Effector memory CD8-positive, alpha-beta T cell (primary cell): Measurements from ENCODE around the gene MYO10.
A peak's percentile ranks its signal among the peaks of the same experiment; 100 is the strongest.
"Not testable (repeated sequence)": the region's sequence is repeated elsewhere in the genome, so short reads cannot be mapped to it uniquely, and the experiment has no call there.

Source experiments
- ATAC-seq: fragments of 150-1000 bp; cut with Tn5 transposase; replicated peaks from 2 replicates; pipeline ENCODE4 v1.10.0; 2021; ENCODE audit warnings: mild to moderate bottlenecking, moderate library complexity
- DNase-seq, 3 experiments: peaks; one replicate each; pipeline ENCODE4 v3.0.0; 2021
- H3K27ac Mint-ChIP-seq, 2 donors: one replicate each; pipeline ENCODE4 v1.8.0; 2022; ENCODE audit warnings: mild to moderate bottlenecking in 2 of 2, mixed read lengths in 2 of 2, moderate library complexity in 2 of 2
- H3K27me3 Mint-ChIP-seq, 2 donors: one replicate each; pipeline ENCODE4 v1.8.0; 2022; ENCODE audit warnings: mixed read lengths in 2 of 2
- H3K36me3 Mint-ChIP-seq: one replicate; pipeline ENCODE4 v1.8.0; 2022; ENCODE audit warnings: mild to moderate bottlenecking, moderate library complexity, mixed read lengths; ENCODE audit not compliant: insufficient read depth
- H3K4me1 Mint-ChIP-seq, 2 donors: one replicate each; pipeline ENCODE4 v1.8.0; 2022; ENCODE audit warnings: low read depth in 2 of 2, mixed read lengths in 2 of 2
- H3K4me3 Mint-ChIP-seq, 2 donors: one replicate each; pipeline ENCODE4 v1.8.0; 2022; ENCODE audit warnings: mild to moderate bottlenecking in 2 of 2, mixed read lengths in 2 of 2, moderate library complexity in 2 of 2
- H3K9me3 Mint-ChIP-seq, 2 donors: one replicate each; pipeline ENCODE4 v1.8.0; 2022; ENCODE audit warnings: mixed read lengths in 2 of 2

MYO10 gene

GRCh38 chr5:16732356-16732755, 203.7 kb downstream of the MYO10 start:
- Mint-ChIP-seq H3K4me3 (no peak overlapping the region), H3K4me1 (no peaks in the 10 kb centered on the region), H3K27ac (no peak overlapping the region), H3K36me3 (no peaks in the 10 kb centered on the region), H3K9me3 (no peaks in the 10 kb centered on the region), H3K27me3 (peaks cover 11 to 27% of the 10 kb centered on the region in 2 donors)
- DNase-seq (no peak), ATAC-seq (no peak)

DNA sequence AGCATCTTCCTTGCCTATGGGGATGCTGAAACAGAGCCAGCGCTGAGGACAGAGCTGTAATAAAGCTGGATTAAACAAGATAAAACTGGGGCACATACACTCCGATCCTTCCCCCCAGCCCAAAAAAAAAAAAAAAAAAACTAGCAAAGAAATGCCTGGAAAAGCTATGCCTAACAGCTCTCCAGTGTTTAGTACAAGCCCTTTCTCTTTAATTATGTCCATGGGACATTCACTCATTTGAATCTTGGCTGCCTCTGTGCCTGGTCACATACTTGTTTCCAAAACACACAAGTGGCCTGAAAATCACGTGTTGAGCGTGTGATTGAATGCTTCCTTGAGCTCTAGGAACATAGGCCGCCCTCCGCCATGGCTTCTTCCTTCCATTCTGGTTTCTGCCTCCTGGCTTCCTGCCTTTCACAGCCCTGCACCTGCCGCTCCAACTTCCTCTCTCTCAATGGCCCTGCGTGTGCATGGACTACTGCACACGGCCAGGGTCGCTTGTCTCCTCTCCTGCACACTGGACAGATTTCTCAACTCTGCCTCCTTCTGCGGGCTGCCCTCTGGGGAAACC, 208.2 kb downstream of the MYO10 start:
- no peaks in the 10 kb centered on the region for H3K36me3 Mint-ChIP-seq
- H3K4me1 Mint-ChIP-seq, result no peaks in the 10 kb centered on the region
- no peak overlapping the region for H3K27ac Mint-ChIP-seq
- H3K4me3 Mint-ChIP-seq, result no peak overlapping the region
- ATAC-seq (no peak), DNase-seq (no peak)
- peaks cover 5 to 14% of the 10 kb centered on the region in 2 donors for H3K27me3 Mint-ChIP-seq
- H3K9me3 Mint-ChIP-seq, result peaks cover 0 to 4% of the 10 kb centered on the region in 2 donors

DNA sequence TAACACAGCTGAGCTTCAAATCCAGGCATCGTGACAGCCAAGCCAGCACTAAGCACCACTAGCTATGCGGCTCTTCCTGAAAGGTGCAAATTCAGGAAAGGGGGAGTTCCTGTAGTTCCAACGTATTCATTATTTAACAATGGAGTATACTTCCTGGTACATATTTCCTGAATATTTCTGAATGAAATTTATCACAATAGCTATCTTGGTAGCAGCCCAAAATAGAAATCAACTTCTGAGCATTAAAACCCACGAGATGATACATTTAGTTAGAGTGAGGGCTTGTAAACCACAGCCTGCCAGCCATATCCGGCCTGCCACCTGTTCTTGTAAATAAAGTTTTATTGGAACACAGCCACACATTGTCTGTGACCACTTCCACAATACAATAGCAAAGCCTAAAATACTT, 209.5 kb downstream of the MYO10 start:
- no peak for ATAC-seq
- Mint-ChIP-seq H3K27ac (no peak overlapping the region), H3K9me3 (peaks cover 0 to 4% of the 10 kb centered on the region in 2 donors), H3K4me1 (no peaks in the 10 kb centered on the region), H3K27me3 (peaks cover 5 to 14% of the 10 kb centered on the region in 2 donors), H3K36me3 (no peaks in the 10 kb centered on the region), H3K4me3 (no peak overlapping the region)
- DNase-seq, result no peak

DNA sequence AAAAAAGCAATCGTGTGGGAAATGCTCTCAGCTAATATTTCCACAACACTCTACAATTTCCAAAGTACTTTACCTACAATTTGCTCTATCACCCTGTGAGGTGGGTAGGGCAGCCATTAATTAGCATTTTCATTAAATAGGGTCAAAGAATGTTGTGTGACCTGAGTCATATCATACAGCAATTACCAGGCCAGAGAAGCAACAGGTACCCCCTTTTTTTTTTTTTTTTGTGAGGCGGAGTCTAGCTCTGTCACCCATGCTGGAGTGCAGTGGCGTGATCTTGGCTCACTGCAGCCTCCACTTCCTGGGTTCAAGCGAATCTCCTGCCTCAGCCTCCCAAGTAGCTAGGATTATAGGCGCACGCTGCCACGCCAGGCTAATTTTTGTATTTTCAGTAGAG, 210.5 kb downstream of the MYO10 start:
- no peak for DNase-seq
- Mint-ChIP-seq H3K9me3 (peaks cover 0 to 4% of the 10 kb centered on the region in 2 donors), H3K4me1 (no peaks in the 10 kb centered on the region), H3K27me3 (peaks cover 2 to 9% of the 10 kb centered on the region in 2 donors), H3K27ac (no peak overlapping the region), H3K36me3 (no peaks in the 10 kb centered on the region), H3K4me3 (no peak overlapping the region)
- ATAC-seq, result no peak

- no peaks in the 10 kb centered on the region for H3K4me1 Mint-ChIP-seq
- H3K36me3 Mint-ChIP-seq, result no peaks in the 10 kb centered on the region
- DNase-seq (no peak), ATAC-seq (no peak)
- no peaks in the 10 kb centered on the region for H3K27me3 Mint-ChIP-seq
- H3K9me3 Mint-ChIP-seq, result peaks cover 0 to 5% of the 10 kb centered on the region in 2 donors
- H3K27ac Mint-ChIP-seq, result no peak overlapping the region
- H3K4me3 Mint-ChIP-seq, result no peak overlapping the region
These were observed 212.3 kb downstream of the MYO10 start for GRCh38 chr5:16723821-16724220.

- Mint-ChIP-seq H3K36me3 (no peaks in the 10 kb centered on the region), H3K4me3 (no peak overlapping the region), H3K27ac (no peak overlapping the region), H3K27me3 (no peaks in the 10 kb centered on the region), H3K4me1 (no peaks in the 10 kb centered on the region), H3K9me3 (peaks cover 0 to 8% of the 10 kb centered on the region in 2 donors)
- no peak for DNase-seq
- ATAC-seq, result no peak
These were observed 214.0 kb downstream of the MYO10 start for GRCh38 chr5:16722097-16722495.

DNA sequence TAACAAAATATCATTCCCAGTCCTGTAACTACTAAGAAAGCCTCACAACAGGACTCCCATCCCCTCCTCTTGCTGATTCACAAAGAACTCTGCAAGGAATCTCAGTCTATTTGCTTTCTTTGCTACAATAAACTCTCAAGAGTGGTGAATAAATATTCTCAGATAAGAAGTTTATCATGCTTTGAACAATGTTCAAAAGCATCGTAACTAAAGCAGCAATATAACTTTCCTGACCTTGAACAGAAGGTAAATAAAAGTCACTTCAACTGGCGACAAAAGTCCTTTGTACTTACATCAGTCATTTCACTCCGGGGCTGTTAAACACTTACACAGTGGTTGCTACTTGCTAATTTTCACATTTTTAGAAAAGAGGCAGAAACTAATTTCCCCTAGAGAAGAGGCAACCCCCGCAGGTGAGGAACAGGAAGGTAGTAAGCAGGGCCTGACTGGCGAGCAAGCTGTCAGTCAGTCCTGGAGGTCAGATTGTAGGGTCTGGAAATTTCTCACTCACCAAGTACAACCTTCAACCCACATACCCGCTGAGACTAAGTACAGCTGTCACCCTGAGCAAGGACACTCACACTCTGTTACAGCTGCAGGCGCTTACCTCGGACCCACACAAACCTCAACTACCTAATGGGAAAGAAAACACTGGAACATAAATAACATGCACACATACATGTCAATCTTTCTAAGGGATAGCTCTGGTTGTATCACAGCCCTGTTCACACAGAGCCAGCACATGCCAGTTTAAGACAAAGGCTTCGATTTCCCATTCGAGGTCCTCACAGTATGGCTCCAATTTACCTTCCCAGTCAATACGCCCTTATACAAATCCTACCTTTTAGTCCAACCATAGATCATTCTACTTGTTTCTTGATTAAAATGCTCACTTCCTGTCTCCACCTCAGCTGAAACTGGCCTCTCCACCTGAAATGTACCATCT, 214.7 kb downstream of the MYO10 start:
- ATAC-seq, result no peak
- H3K27me3 Mint-ChIP-seq, result no peaks in the 10 kb centered on the region
- peaks cover 0 to 10% of the 10 kb centered on the region in 2 donors for H3K9me3 Mint-ChIP-seq
- H3K27ac Mint-ChIP-seq, result no peak overlapping the region
- DNase-seq, result no peak
- H3K4me3 Mint-ChIP-seq, result no peak overlapping the region
- no peaks in the 10 kb centered on the region for H3K36me3 Mint-ChIP-seq
- H3K4me1 Mint-ChIP-seq, result no peaks in the 10 kb centered on the region

GRCh38 chr5:16718036-16718435, 218.1 kb downstream of the MYO10 start:
- H3K36me3 Mint-ChIP-seq, H3K4me3 Mint-ChIP-seq, H3K27ac Mint-ChIP-seq, ATAC-seq, H3K9me3 Mint-ChIP-seq, H3K27me3 Mint-ChIP-seq, DNase-seq, H3K4me1 Mint-ChIP-seq: not testable (repeated sequence)

DNA sequence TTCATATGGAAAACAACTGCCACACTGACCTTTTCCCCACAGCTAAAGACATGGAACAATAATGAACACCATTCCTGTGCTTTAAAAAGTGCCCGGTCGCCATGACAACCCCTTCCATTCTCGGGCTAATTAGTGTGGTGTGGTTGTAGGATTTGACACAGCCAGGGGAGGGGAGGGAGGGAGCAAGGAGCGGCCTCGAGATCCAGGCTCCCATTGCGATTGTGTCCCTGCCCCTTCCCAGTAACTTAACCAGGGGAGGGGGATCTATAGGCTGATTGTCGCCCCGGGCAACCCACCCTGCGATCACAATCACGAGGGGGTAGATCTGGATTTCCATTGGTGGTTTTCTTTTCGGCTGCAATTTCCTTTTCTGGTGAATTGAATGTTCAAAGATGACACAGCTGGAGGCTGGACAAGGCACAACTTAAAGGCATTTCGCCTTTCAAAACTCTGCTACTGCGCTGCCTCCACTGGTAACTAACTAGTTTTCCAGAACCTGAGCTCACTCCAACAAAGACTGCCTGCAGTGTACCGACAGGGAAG, 222.6 kb downstream of the MYO10 start:
- ATAC-seq, result no peak
- Mint-ChIP-seq H3K27me3 (peaks cover 6 to 31% of the 10 kb centered on the region in 2 donors), H3K9me3 (peaks cover 0 to 6% of the 10 kb centered on the region in 2 donors), H3K4me3 (no peak overlapping the region), H3K36me3 (no peaks in the 10 kb centered on the region), H3K4me1 (no peaks in the 10 kb centered on the region), H3K27ac (peak overlapping the region in 1 of 2 donors; percentile 17)
- DNase-seq, result no peak

- peaks cover 0 to 6% of the 10 kb centered on the region in 2 donors for H3K9me3 Mint-ChIP-seq
- no peaks in the 10 kb centered on the region for H3K36me3 Mint-ChIP-seq
- H3K4me1 Mint-ChIP-seq, result no peaks in the 10 kb centered on the region
- peak overlapping the region in 1 of 2 donors; percentile 17 for H3K27ac Mint-ChIP-seq
- DNase-seq (no peak), ATAC-seq (no peak)
- H3K4me3 Mint-ChIP-seq, result no peak overlapping the region
- H3K27me3 Mint-ChIP-seq, result peaks cover 6 to 31% of the 10 kb centered on the region in 2 donors
These were observed 223.5 kb downstream of the MYO10 start for GRCh38 chr5:16712620-16713019.

GRCh38 chr5:16712178-16712577, 223.9 kb downstream of the MYO10 start:
- H3K9me3 Mint-ChIP-seq, result peaks cover 0 to 3% of the 10 kb centered on the region in 2 donors
- no peak overlapping the region for H3K27ac Mint-ChIP-seq
- H3K4me3 Mint-ChIP-seq, result no peak overlapping the region
- H3K4me1 Mint-ChIP-seq, result no peaks in the 10 kb centered on the region
- no peak for ATAC-seq
- DNase-seq, result no peak
- H3K36me3 Mint-ChIP-seq, result no peaks in the 10 kb centered on the region
- peaks cover 6 to 31% of the 10 kb centered on the region in 2 donors for H3K27me3 Mint-ChIP-seq

DNA sequence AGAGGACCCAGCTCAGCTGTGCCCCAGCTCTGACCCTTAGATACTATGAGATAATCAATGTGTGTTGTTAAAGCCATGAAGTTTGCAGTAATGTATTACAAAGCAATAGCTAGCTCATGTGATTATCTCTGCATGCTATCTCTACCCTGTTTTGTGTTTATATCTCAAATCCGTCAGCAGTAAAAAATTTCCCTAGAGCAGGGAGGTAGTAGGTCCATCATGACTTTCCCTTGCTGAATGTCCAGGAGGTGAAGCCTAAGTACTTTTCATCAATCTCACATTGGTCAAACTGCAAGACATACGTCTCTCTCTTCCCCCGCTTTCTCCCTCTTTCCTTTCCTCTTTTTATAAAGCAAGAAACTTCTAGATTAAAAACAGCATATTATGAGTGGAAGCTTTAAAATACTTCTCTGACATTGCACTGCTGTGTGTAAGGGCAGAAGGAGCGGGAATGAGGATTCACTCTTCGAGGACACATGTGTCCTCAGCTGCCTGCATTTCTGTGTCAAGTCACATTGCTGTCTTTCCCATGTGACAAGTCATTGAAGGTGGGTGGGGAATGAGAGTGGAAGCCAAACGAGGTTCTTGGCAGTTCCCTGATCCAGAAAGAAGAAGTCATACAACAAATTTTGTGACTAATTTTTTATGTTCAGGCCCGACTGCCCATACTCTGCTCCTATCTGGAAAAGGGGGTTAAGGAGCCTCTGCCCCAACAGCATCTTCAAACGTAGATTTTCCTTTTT, 226.2 kb downstream of the MYO10 start:
- Mint-ChIP-seq H3K4me1 (no peaks in the 10 kb centered on the region), H3K27ac (no peak overlapping the region), H3K4me3 (no peak overlapping the region), H3K9me3 (no peaks in the 10 kb centered on the region), H3K36me3 (no peaks in the 10 kb centered on the region), H3K27me3 (peaks cover 6 to 42% of the 10 kb centered on the region in 2 donors)
- DNase-seq, result no peak
- ATAC-seq, result no peak

GRCh38 chr5:16707869-16708192, 228.3 kb downstream of the MYO10 start:
- H3K9me3 Mint-ChIP-seq, result peaks cover 0 to under 1% of the 10 kb centered on the region in 2 donors
- H3K27me3 Mint-ChIP-seq, result peaks cover under 1 to 36% of the 10 kb centered on the region in 2 donors
- no peak overlapping the region for H3K4me3 Mint-ChIP-seq
- no peaks in the 10 kb centered on the region for H3K4me1 Mint-ChIP-seq
- H3K36me3 Mint-ChIP-seq, result no peaks in the 10 kb centered on the region
- DNase-seq (no peak), ATAC-seq (no peak)
- H3K27ac Mint-ChIP-seq, result no peak overlapping the region
